Activated naive CD8-positive, alpha-beta T cell treated with anti-CD3 and anti-CD28 coated beads for 36 hours (primary cell): Measurements from ENCODE around the gene ICOS. TPM values are rescaled to one million over a fixed set of nuclear protein-coding genes. Genes with fewer than 3 reads are reported as not detected.
A peak's percentile ranks its signal among the peaks of the same experiment; 100 is the strongest.
"Not testable (repeated sequence)": the region's sequence is repeated elsewhere in the genome, so short reads cannot be mapped to it uniquely, and the experiment has no call there.

Source experiments
- DNase-seq: peaks from one replicate; pipeline ENCODE4 v3.0.0; 2021
- H3K27ac Mint-ChIP-seq: one replicate; pipeline ENCODE4 v1.8.0; 2022; ENCODE audit warnings: mild to moderate bottlenecking, moderate library complexity, mixed read lengths
- H3K27me3 Mint-ChIP-seq: one replicate; pipeline ENCODE4 v1.8.0; 2022; ENCODE audit warnings: mild to moderate bottlenecking, mixed read lengths
- H3K36me3 Mint-ChIP-seq: one replicate; pipeline ENCODE4 v1.8.0; 2021; ENCODE audit warnings: mild to moderate bottlenecking, mixed read lengths
- H3K4me1 Mint-ChIP-seq: one replicate; pipeline ENCODE4 v1.8.0; 2021; ENCODE audit warnings: mixed read lengths
- H3K4me3 Mint-ChIP-seq: one replicate; pipeline ENCODE4 v1.8.0; 2022; ENCODE audit warnings: mild to moderate bottlenecking, moderate library complexity, mixed read lengths
- H3K9me3 Mint-ChIP-seq: one replicate; pipeline ENCODE4 v1.8.0; 2022; ENCODE audit warnings: mixed read lengths
- total RNA-seq, 2 experiments: library from RNA; stranded (reverse); gene quantifications; one replicate each; pipeline ENCODE4 v1.2.3, GENCODE V29; 2021

ICOS gene
- total RNA-seq, 2 experiments from 2014 or later: 99.2 to 101 TPM

DNA sequence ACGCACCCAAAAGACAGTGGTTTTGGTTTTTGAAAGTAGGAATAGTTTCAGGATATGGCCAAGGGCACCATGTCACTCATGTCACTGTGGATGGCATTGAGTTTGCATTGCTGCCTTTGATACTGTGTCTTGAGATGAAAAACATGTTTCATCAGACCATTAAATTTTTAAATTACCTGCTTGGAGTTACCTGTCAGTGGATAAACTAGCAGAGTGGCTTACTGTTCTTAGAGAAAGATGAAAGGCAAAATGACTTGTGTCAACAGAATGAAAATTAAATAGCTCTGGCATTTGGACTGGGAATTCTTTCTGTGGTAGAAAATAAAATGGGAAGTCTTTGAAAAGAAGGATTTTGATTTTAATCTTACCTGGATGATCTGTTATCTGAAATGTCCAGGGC lies 386 bp downstream of the ICOS start:
- Mint-ChIP-seq H3K27me3 (no peaks in the 10 kb centered on the region), H3K36me3 (peaks cover 64% of the 10 kb centered on the region), H3K4me3 (peak overlapping the region; percentile 94), H3K4me1 (peaks cover 60% of the 10 kb centered on the region), H3K9me3 (peaks cover 8% of the 10 kb centered on the region), H3K27ac (peak overlapping the region; percentile 90)
- DNase-seq: no peak

DNA sequence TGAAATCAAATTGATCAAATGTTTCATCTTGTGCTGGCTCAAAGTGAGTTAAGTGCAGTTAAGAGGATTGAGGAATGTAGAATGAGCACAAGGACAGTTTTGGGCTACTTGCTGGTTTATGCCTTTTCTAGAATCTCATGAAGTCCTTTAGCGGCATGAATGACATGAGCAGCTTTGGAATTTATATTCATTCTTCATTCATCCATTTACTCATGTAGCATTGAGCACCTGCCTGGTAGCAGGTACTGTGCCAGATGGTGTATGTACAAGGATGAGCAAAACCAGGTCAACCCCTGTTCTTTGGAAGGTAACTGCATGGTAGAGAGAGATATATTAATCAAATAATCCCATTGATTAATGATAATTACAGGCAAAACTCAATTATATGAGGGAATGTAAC lies 1.2 kb downstream of the ICOS start:
- DNase-seq: no peak
- H3K27ac Mint-ChIP-seq: peak overlapping the region; percentile 90
- no peaks in the 10 kb centered on the region for H3K27me3 Mint-ChIP-seq
- peaks cover 10% of the 10 kb centered on the region for H3K9me3 Mint-ChIP-seq
- peaks cover 59% of the 10 kb centered on the region for H3K36me3 Mint-ChIP-seq
- peaks cover 57% of the 10 kb centered on the region for H3K4me1 Mint-ChIP-seq
- peak overlapping the region; percentile 94 for H3K4me3 Mint-ChIP-seq

DNA sequence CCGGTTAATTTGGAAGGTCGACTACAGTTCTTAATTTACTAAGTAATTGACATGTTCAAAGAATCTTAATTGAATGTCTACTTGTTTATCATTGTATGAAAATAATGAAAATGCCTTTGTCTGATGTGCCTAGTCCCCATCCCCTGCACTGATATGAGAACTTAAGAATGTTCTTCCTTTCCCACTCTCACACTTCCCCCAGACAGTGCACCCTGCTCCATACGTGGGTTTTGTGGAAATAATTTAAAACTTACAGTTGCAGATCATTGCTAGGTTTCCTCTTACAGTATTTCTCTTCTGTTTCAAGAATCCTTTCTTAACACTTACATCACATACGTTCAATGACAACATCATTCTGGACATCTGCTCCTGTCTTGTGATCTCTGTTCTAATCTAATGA lies 3.5 kb downstream of the ICOS start:
- no peak for DNase-seq
- peaks cover 54% of the 10 kb centered on the region for H3K4me1 Mint-ChIP-seq
- no peaks in the 10 kb centered on the region for H3K27me3 Mint-ChIP-seq
- peaks cover 15% of the 10 kb centered on the region for H3K9me3 Mint-ChIP-seq
- peak overlapping the region; percentile 94 for H3K4me3 Mint-ChIP-seq
- peaks cover 74% of the 10 kb centered on the region for H3K36me3 Mint-ChIP-seq
- H3K27ac Mint-ChIP-seq: peak overlapping the region; percentile 90

DNA sequence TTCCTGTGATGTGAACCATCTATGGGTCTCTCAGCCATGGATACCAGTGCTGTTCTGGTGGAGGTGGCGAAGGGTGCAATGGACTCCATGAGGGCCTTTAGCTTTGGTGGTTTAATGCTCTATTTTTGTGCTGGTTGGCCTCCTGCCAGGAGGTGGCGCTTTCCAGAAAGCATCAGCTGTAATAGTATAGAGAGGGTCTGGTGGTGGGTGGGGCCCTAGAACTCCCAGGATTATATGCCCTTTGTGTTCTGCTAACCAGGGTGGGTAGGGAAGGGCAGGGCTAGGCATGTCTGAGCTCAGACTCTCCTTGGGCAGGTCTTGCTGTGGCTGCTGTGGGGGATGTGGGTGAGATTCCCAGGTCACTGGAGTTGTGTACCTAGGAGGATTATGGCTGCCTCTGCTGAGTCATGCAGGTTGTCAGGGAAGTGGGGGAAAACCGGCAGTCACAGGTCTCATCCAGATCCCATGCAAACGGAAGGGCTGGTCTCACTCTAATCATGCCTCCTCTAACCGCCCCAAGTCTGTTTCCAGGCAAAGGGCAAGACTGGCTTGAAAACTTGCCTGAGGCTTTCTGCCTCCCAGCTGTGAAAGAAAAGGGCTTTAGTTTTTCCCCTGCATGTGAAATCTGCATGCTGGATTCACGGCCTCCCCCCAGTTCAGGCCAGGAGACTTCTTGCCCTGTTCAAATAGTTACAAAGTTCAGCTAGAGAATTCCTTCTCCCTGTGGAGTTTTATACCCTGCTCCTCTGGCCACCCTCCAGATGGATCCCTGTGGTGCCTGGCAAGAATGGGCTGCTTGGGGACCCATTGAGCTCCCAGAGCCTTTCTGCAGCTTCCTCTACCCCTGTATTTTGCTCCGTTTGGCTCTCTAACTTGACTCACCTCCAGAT lies 7.2 kb downstream of the ICOS start:
- Mint-ChIP-seq H3K4me1 (peaks cover 73% of the 10 kb centered on the region), H3K27ac (peak overlapping the region; percentile 52), H3K36me3 (peaks cover 84% of the 10 kb centered on the region), H3K9me3 (peaks cover 16% of the 10 kb centered on the region)
- DNase-seq, H3K27me3 Mint-ChIP-seq, H3K4me3 Mint-ChIP-seq: not testable (repeated sequence)

DNA sequence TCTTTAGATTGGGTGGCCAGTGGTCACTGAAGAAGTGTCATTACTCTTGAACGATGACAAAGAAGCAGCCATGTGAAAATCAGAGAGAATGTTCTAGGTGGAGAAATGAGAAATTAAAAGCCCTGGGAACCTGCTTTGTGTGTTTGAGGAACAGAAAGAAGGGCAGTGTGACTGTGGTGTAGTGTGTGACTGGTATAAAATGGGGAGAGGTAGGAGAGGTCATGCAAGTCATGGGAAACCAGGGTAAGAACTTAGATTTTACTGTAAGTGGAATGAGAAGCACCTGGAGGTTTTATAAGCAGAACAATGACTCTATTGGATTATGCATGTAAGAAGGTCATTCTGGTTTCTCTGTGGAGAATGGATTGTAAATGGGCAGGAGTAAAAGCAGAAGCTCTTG lies 12.2 kb downstream of the ICOS start:
- Mint-ChIP-seq H3K36me3 (peaks cover 67% of the 10 kb centered on the region), H3K27me3 (no peaks in the 10 kb centered on the region), H3K27ac (peak overlapping the region; percentile 62), H3K9me3 (peaks cover 11% of the 10 kb centered on the region), H3K4me3 (peak overlapping the region; percentile 3), H3K4me1 (peaks cover 78% of the 10 kb centered on the region)
- no peak for DNase-seq

DNA sequence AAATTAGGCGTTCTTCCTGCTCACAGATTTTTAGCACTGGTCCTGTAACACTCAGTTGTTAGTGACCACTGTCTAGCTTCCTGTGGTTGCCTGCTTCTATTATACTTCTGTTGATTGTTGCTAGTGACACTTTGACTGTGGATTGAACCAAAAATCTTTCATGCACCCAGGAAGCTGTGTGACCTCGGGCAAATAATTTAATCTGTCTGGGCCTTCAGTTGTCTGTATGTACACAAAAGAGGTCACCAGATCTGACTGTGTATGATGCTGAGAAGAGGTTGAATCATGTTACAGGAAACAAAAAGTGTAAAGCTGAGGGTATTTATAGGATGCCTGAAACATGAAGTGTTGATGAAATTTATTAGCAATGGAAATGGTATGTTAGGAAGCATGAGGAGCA lies 12.7 kb downstream of the ICOS start:
- Mint-ChIP-seq H3K9me3 (peaks cover 8% of the 10 kb centered on the region), H3K27me3 (no peaks in the 10 kb centered on the region), H3K27ac (peak overlapping the region; percentile 65), H3K4me3 (peak overlapping the region; percentile 23), H3K36me3 (peaks cover 64% of the 10 kb centered on the region), H3K4me1 (peaks cover 76% of the 10 kb centered on the region)
- no peak for DNase-seq

DNA sequence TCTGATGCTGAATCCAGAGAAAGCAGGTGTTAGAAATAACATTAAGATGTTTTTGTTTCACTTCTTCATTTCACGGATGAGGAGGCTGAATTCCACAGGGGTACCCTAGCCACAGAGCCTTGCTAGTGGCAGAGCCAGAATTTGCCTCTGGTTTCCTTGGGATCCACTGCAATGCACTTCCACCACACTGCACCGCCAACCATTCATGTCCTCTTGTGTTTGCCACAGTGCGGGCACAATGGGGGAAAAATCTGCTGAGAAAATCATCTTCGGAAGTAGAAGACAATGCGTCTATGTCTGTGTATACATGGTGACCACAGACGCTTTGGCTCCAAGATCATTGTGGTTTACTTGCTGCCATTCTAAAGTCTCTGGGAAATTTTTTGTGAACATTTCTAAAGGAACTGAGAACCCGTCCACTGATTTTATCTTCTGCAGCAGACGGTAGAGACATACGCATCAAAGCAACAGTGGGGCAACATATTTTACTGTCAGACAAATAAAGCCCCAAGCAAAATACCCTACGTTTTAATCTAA lies 14.9 kb downstream of the ICOS start:
- H3K36me3 Mint-ChIP-seq: peaks cover 62% of the 10 kb centered on the region
- H3K27ac Mint-ChIP-seq: peak overlapping the region; percentile 63
- no peak for DNase-seq
- H3K4me3 Mint-ChIP-seq: peak overlapping the region; percentile 68
- H3K9me3 Mint-ChIP-seq: peaks cover 1% of the 10 kb centered on the region
- peaks cover 68% of the 10 kb centered on the region for H3K4me1 Mint-ChIP-seq
- no peaks in the 10 kb centered on the region for H3K27me3 Mint-ChIP-seq

DNA sequence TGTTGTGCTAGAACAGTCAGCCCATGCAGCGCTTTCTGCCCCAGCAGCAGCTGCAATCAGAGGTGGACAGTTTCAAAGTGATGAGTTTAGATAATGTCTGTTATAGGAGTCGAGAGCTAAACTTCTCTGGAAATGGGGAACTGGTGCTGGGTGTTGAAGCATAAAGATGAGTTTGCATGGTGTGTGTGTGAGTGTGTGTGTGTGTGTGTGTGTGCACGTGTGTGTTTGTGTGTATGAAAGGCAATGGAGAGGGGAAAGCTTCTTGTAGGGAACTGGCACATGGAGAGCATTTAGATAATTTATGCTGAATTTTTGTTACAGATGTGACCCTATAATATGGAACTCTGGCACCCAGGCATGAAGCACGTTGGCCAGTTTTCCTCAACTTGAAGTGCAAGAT lies 22.7 kb downstream of the ICOS start:
- DNase-seq: no peak
- Mint-ChIP-seq H3K4me1 (peaks cover 26% of the 10 kb centered on the region), H3K27ac (peak overlapping the region; percentile 3), H3K9me3 (no peaks in the 10 kb centered on the region), H3K36me3 (peaks cover 63% of the 10 kb centered on the region), H3K4me3 (no peak overlapping the region), H3K27me3 (no peaks in the 10 kb centered on the region)

DNA sequence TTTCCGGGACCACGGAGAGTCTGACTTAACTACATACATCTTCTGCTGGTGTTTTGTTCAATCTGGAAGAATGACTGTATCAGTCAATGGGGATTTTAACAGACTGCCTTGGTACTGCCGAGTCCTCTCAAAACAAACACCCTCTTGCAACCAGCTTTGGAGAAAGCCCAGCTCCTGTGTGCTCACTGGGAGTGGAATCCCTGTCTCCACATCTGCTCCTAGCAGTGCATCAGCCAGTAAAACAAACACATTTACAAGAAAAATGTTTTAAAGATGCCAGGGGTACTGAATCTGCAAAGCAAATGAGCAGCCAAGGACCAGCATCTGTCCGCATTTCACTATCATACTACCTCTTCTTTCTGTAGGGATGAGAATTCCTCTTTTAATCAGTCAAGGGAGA lies 23.1 kb downstream of the ICOS start:
- H3K27me3 Mint-ChIP-seq: no peaks in the 10 kb centered on the region
- H3K27ac Mint-ChIP-seq: no peak overlapping the region
- peaks cover 23% of the 10 kb centered on the region for H3K4me1 Mint-ChIP-seq
- no peaks in the 10 kb centered on the region for H3K9me3 Mint-ChIP-seq
- no peak overlapping the region for H3K4me3 Mint-ChIP-seq
- peaks cover 61% of the 10 kb centered on the region for H3K36me3 Mint-ChIP-seq
- no peak for DNase-seq

DNA sequence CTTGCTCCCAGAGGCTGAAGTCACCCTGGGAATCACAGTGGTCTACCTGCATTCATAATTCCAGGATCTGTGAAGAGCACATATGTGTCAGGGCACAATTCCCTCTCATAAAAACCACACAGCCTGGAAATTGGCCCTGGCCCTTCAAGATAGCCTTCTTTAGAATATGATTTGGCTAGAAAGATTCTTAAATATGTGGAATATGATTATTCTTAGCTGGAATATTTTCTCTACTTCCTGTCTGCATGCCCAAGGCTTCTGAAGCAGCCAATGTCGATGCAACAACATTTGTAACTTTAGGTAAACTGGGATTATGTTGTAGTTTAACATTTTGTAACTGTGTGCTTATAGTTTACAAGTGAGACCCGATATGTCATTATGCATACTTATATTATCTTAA lies 24.2 kb downstream of the ICOS start:
- peaks cover 50% of the 10 kb centered on the region for H3K36me3 Mint-ChIP-seq

DNA sequence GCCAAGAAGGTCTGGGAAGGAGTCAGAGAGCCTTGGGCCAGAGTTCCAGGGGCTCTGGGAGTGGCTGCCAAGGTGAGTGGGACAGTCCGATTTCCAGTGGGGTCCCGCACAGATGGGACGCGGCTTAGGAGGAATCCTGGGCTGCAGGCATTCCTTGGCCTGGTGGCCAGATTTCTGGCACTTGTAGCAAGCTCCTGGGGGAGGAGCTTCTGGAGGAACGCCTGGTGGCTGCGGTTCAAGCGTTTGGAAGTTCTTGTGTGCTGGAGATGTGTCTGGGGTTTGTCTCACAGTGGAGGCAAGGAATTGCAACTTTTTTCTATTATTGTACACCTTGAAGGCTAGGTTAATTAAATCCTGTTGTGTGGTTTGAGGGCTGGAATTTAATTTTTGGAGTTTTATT lies 28.6 kb downstream of the ICOS start:
- not testable (repeated sequence) for H3K27me3 Mint-ChIP-seq, H3K27ac Mint-ChIP-seq, H3K4me1 Mint-ChIP-seq, H3K4me3 Mint-ChIP-seq, H3K9me3 Mint-ChIP-seq, DNase-seq
- peaks cover 16% of the 10 kb centered on the region for H3K36me3 Mint-ChIP-seq

More for the DNA sequence above, 24.2 kb downstream of the ICOS start:
- Mint-ChIP-seq H3K27me3 (no peaks in the 10 kb centered on the region), H3K9me3 (no peaks in the 10 kb centered on the region), H3K27ac (no peak overlapping the region), H3K4me1 (peaks cover 19% of the 10 kb centered on the region), H3K4me3 (no peak overlapping the region)
- no peak for DNase-seq

DNA sequence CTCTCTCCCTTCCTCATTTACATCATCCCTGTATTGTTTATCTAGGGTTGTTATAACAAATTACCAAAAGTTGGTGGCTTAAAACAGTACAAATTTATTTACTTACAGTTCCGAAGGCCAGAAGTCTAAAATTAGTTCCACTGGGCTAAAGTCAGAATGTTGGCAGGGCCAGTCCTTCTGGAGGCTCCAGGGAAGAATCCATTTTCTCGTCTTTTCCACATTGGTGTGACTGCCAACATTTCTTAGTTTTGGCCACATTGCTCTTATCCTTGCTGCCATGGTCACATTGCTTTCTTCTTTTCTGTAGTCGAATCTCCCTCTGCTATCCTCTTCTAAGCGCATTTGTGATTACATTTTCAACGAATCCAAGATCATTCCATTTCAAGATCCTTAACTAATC lies 34.7 kb downstream of the ICOS start:
- DNase-seq: no peak
- Mint-ChIP-seq H3K9me3 (no peaks in the 10 kb centered on the region), H3K27me3 (no peaks in the 10 kb centered on the region), H3K4me1 (no peaks in the 10 kb centered on the region), H3K4me3 (no peak overlapping the region), H3K27ac (no peak overlapping the region), H3K36me3 (peaks cover 5% of the 10 kb centered on the region)

DNA sequence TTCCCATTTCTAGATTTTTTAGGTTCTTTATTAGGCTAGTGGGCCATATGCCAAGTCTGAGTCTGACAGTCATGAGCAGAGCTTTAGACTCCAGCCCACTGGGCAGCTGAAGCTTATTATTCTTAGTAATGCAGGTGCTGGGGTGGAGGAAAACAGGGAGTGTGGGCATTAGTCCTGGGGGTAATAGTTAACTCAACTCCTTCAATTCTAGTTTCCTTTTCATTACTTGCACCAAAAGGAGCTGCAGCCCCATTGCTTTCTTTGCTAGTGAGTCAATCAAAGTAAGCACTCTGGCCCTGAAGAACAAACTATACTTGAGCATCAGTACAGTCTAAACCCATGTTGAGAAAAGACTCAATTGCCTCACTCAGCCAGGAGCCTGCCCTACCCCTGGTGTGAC lies 35.5 kb downstream of the ICOS start:
- no peaks in the 10 kb centered on the region for H3K9me3 Mint-ChIP-seq
- no peak for DNase-seq
- H3K27me3 Mint-ChIP-seq: no peaks in the 10 kb centered on the region
- H3K36me3 Mint-ChIP-seq: peaks cover 5% of the 10 kb centered on the region
- H3K4me1 Mint-ChIP-seq: no peaks in the 10 kb centered on the region
- H3K4me3 Mint-ChIP-seq: no peak overlapping the region
- no peak overlapping the region for H3K27ac Mint-ChIP-seq

DNA sequence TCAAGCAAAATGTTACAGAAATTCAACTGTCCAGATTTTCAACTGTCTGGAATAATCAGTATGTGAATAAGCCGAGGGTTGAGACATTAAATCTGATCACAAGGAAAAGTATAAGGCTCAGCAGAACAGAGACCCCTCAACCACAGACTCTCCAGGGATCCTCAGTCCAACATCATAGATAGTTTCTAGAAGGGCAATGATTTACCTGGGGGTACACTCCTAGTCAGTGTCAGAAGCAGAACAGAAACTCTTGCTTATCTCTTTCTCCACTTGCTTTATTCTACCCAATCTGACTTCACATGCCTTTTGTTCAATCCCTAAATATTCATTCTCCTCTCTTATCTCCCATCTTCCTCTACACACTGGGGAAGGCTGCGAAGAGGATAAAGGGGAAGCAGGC lies 36.4 kb downstream of the ICOS start:
- Mint-ChIP-seq H3K4me1 (no peaks in the 10 kb centered on the region), H3K36me3 (peaks cover 5% of the 10 kb centered on the region), H3K27me3 (no peaks in the 10 kb centered on the region), H3K9me3 (no peaks in the 10 kb centered on the region), H3K4me3 (no peak overlapping the region), H3K27ac (no peak overlapping the region)
- DNase-seq: no peak

DNA sequence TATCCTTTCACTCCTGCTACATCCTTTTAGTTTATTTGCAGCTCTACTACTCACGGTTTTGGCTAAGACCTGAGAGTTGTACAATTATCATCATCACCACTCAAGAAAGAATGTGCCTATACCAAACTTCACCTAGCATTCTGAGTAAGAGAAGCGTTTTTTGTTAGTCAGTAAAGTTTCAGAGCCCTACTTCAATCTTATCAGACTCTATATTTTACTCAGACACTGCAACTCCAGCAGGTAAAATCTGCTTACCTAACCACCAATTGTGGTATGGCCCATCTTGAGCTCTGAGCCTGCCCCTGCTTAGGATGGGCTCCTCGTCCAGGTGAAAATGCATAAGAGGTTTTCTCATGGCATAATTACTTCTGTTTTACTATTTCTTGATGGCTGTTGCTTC lies 37.1 kb downstream of the ICOS start:
- peaks cover 5% of the 10 kb centered on the region for H3K36me3 Mint-ChIP-seq
- H3K27ac Mint-ChIP-seq: no peak overlapping the region
- DNase-seq: no peak
- H3K4me3 Mint-ChIP-seq: no peak overlapping the region
- no peaks in the 10 kb centered on the region for H3K4me1 Mint-ChIP-seq
- no peaks in the 10 kb centered on the region for H3K9me3 Mint-ChIP-seq
- H3K27me3 Mint-ChIP-seq: no peaks in the 10 kb centered on the region

DNA sequence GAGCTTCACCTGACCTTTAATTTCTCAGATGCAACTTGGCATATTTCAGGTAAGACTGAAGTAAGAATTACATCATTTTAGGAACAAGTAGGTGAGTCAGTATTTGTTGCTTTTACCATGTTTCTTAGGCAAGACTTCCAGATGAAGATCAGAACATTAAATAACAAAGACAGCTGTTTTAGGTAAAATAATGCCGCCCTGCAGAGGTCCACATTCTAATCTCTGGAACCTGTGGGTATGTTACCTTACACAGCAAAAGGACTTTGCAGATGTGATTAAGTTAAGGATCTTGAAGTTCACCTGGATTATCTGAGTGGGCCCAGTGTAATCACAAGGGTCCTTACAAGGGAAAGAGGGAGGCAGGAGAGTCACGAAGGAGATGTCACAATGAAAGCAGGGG lies 39.3 kb downstream of the ICOS start:
- Mint-ChIP-seq H3K27me3 (no peaks in the 10 kb centered on the region), H3K27ac (no peak overlapping the region)

More for the DNA sequence above, 39.3 kb downstream of the ICOS start:
- Mint-ChIP-seq H3K4me1 (no peaks in the 10 kb centered on the region), H3K9me3 (peaks cover 1% of the 10 kb centered on the region), H3K4me3 (no peak overlapping the region), H3K36me3 (peaks cover 2% of the 10 kb centered on the region)
- no peak for DNase-seq
